ENCODE measurements around the gene CDC34.

DNA sequence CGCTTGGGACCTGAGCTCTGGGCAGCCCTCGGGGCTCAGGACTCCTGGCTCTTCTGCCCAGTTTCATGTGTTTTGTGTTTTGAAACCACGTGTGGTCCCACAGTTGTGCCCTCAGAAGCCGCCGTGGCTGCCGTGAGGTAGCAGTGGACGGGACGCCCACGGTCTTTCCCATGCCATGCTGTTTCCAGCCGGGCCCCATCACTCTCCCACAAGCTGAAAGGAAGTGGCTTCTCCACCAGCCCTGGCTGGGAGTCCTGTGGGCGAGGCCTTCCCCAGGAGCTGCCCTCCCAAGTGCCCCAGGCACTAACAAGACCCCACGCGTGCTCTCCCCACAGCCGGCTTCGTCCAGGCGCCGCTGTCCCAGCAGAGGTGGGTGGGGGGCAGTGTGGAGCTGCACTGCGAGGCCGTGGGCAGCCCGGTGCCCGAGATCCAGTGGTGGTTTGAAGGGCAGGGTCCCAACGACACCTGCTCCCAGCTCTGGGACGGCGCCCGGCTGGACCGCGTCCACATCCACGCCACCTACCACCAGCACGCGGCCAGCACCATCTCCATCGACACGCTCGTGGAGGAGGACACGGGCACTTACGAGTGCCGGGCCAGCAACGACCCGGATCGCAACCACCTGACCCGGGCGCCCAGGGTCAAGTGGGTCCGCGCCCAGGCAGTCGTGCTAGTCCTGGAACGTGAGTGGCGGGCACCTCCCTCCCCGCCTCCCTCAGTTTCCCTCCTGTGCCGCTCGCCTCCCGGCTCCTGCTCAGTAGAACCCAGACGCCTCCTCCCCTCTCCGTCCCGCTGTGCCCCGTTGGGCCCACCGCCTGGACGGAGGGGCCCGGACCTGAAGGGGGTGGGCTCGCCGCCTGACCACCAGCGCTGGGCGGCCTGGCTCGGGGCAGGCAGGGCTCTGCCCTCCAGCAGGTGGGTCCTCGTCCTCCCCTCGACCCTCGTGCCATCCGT lies 46.2 kb downstream of the CDC34 start:
- TF ChIP-seq, protein P1, sequence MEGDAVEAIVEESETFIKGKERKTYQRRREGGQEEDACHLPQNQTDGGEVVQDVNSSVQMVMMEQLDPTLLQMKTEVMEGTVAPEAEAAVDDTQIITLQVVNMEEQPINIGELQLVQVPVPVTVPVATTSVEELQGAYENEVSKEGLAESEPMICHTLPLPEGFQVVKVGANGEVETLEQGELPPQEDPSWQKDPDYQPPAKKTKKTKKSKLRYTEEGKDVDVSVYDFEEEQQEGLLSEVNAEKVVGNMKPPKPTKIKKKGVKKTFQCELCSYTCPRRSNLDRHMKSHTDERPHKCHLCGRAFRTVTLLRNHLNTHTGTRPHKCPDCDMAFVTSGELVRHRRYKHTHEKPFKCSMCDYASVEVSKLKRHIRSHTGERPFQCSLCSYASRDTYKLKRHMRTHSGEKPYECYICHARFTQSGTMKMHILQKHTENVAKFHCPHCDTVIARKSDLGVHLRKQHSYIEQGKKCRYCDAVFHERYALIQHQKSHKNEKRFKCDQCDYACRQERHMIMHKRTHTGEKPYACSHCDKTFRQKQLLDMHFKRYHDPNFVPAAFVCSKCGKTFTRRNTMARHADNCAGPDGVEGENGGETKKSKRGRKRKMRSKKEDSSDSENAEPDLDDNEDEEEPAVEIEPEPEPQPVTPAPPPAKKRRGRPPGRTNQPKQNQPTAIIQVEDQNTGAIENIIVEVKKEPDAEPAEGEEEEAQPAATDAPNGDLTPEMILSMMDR (IDR thresholded peaks at IDR 0.05; ENCODE audit: borderline replicate concordance, extremely low read depth, low read length, poor library complexity, severe bottlenecking) = peak; percentile 23
- TF ChIP-seq EZH2 (IDR thresholded peaks at IDR 0.05; ENCODE audit: borderline replicate concordance, low read depth, low read length, severe bottlenecking) = no peak

Data from DND-41 (cell line).